NCI-H748 treated with DMSO at 0.1 percent for 48 hours (cell line): Measurements from ENCODE around the gene CDC7.
"Not testable (repeated sequence)": the region's sequence is repeated elsewhere in the genome, so short reads cannot be mapped to it uniquely, and the experiment has no call there.

Experiments
- DNase-seq: peaks from one replicate; lab custom pipeline; 2025; lab: John Stamatoyannopoulos, UW

CDC7 gene

DNA sequence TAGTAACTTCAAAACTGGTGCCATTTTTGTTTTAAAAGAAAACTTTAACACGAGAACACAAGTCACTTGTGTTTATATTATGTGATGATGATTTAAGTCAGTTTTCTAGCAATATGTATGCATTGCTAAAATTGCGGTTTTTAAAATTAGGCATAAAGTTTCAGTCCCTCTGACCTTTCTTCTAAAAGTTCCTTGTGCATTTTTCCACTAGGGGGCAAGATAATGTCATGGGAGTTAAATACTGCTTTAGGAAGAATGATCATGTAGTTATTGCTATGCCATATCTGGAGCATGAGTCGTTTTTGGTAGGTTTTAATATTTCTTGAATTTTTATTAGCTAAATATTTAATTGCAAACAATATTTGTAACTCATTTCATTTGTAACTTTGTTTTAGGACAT is 10.7 kb downstream of the CDC7 start:
- no peak for DNase-seq

DNA sequence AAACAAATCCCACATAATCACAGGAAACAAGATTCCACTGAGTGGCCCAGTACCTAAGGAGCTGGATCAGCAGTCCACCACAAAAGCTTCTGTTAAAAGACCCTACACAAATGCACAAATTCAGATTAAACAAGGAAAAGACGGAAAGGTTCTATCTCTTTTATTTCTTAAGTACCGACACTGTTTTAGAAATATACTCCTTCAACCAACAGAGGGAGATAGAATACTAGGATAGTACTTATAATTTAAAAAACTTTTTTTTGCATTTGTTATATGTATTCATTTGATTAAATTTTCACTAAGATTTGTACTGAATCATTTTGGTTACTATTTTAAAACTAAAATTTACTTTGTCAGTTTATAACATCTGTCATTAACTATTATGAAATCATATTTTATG is 12.5 kb downstream of the CDC7 start:
- no peak for DNase-seq

DNA sequence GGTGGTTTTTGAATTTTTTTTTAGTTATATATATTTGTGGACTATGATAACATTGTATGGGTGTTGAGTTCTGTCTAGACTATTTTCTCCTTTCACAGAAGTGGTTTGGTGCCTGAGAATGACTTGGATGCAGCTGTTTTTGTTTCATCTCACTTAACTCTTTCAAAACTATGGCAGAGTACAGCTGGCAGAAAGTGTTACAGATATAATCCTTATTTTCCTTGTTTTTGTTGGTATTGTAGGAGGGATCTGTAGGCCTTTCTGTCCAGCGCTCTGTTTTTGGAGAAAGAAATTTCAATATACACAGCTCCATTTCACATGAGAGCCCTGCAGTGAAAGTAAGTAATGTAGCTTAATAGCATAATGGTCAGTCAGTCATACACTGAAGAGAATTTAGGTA is 13.1 kb downstream of the CDC7 start:
- DNase-seq: no peak

DNA sequence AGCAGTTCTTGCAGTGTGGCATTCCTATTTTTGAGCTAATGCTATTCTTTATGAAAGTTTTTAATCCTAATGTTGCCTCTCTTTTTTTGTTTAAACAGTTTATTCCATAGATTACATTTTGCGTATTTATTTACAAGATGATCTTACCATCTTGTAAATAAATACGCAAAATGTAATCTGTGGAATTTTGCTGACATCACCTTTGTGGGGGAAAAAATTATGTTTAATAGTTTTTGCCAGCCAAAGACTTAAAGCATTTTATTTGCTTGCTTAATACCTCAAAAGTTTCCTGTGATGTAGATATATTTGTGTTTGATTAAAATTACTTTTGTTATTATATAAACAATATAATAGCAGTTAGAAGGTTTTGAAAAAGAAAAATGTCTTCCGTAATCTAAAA is 15.3 kb downstream of the CDC7 start:
- DNase-seq: no peak

DNA sequence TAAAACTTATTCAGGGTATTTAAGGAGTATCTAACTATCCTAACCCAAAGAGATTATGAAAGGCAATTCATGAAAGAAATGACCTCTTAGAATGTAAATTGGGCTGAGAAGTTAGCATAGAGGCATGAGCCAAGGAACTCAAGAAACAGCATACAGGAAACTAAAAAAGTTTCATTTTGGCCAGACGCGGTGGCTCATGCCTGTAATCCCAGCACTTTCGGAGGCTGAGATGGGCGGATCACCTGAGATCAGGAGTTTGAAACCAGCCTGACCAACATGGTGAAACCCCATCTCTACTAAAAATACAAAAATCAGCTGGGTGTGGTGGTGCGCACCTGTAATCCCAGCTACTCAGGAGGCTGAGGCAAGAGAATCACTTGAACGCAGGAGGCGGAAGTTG is 16.0 kb downstream of the CDC7 start:
- DNase-seq: not testable (repeated sequence)

DNA sequence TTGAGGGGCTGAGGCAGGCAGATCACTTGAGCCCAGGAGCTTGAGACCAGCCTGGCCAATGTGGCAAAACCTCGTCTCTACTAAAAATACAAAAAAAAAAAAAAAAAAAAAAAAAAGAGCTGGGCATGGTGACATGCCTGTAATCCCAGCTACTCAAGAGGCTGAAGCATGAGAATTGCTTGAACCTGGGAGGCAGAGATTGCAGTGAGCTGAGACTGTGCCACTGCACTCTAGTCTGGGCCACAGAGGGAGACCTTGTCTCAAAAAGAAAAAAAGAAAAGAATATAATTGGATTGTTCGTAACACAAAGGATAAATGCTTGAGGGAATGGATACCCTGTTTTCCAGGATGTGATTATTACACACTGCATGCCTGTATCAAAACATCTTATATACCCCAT is 18.5 kb downstream of the CDC7 start:
- DNase-seq: not testable (repeated sequence)

DNA sequence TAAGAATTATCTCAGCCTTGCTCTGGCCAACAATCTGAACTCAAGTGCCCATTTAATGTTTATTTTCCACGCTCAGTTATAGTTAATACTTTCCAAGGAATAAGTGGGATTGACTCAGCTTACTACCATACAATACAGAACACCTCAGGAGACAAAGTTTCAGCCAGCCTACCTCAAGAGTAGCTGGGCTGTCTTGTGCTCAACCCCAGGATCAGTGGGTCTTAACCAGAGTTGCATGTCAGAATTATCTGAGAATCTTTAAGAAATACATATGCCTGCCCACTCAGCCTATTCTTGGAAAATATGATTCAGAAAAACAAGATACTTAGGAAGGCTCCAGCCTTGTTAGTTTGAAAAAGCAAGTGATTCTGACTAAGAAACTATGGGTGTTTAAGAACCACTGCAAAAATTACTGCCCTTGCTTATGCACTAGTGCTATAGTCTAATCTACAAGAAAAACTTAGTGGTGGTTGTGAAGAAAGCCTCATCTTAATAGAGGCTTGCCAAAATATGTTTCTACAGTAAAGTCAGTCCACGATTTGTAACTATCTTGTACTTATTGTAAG is 20.4 kb downstream of the CDC7 start:
- DNase-seq: no peak

DNA sequence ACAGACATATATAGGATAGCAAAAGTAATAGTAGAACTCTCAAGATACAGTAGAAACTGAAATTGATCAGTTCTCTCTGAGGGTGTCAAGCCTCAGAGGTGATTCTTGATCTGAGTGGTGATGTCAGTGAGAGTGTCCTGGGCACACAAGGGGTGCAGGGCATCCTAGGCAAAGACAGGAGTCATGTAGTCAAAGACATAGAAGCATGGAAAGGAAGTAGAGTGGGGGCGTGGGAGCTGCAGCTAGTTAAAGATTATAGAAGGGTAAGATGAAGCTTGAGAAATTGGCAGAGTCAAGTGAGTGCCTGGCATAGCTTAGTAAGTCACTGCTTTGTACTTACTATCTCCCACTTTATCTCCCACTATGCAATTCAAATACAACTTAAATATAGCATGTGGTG is 22.8 kb downstream of the CDC7 start:
- DNase-seq: no peak

DNA sequence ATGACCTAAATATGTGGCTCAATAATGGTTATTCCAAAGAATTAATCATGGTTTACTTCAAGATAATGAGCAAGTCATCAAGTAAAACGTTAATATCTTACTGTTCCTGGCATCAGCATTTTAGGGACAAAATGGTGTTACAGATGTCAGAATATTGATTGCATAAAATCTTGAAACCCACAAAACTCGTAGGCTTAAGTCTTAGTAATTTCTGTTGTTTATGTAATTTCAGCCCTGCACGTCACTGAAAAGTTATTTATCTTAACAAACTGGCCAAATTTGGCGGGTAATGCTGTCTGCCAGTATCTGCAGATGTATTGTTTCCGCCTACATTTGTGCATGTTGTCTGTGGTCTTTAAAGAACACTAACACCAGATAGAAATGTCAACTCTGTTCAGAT is 25.8 kb downstream of the CDC7 start:
- DNase-seq: no peak

DNA sequence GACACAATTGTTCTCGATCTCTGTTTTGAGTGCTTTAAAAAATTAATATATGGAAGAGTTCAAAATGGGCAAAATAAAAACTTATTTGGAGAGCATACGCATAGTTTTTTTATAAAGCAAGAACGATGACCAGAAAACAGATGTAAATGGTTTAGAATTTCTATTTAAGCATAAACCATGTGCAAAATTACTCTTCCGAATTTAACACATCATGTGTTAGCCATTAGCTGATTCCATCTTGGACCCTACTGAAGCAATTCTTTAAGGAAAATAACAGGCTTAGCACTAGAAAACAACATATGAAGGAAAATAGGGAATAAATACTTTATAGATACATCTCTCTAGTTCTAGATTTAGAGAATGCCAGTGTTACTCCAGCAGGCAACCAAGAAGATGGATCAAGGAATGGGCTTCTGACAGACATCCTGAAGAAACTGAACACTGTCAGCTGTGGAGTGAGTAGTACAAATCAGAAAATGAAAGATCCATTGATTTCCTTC is 26.7 kb downstream of the CDC7 start:
- DNase-seq: no peak

DNA sequence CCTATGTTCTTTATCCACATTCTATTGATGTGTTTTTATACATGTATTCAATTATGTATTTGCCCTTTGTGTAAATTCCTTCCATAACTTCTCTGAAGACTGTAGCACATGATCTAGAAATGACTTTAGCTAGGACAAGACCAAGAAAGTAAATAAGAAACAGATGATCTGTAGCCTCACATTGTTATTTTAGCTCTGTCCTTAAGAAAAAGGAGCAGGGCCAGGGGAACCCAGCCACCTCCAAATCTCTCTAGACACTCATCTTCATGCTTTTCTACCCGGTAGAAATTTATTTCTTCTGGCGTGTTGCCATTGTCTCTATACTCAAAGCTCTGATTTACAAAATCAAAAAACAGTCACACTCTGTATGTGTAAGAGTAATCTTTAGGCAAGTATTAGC is 27.1 kb downstream of the CDC7 start:
- DNase-seq: no peak

DNA sequence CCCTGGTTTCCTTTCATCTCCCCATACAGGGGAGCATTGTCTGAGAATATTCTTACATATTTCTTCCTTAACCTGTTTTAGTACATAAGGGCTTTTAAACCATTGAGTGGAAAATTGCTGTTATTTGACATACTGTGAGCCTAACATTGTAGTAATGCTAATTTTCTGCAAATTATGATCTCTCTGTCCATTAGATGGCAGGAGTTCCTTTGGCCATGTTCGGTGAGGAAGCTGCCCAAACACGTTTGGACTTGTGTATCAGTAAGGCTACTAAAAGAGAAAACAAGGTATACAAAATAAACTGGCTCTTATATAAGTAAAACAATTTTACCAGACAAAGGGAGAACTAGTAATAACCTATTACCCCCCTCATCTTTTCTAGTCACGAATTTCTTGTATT is 29.2 kb downstream of the CDC7 start:
- DNase-seq: no peak

DNA sequence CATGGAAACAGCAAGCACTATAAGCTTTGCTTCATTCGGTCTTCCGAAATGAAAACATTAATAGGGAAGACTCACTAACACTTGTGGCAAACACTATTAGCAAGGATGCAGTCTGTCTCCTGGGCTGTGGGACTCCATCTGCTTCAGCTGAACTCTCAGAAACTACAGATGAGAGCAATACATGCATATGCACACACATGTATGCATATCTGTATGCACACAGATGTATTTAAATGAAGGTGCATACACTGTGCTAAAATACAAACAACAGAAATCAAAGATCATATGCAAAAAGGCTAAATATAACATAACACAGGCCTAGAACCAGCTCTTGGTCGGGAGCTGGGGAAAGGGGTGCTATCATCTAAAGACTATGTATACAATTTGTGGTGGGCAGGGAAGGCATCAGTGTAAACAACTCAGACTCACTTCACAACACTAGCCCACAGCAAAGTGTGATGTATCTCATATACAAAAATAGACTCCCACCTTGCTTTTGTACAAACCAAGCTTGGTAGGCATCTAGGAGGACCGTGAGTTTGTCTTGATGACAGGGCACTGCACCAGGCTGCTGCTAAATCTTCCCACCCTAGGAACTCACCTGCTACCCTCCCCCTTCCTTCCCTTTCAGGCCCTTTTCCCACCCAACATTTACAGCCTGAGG is 32.8 kb downstream of the CDC7 start:
- DNase-seq: no peak

DNA sequence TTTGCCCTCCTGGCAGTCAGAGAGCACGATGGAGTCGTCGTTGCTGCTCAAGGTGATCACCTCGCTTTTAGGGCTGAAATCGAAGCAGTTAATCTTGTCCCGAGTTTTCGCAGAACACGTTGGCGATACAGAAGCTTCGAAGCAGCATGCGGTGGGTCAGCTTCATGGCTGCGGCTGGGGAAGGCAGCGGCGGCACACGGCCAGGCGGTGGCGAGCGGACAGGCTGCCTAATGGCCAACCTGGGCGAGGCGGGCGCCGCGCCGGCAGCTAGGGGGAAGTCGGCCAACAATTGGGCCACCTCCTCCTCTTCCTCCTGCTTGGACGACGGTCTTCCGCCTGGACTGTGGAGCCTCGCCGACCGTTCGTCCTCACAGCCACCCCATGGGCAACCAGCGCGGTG is 34.8 kb downstream of the CDC7 start:
- DNase-seq: no peak

DNA sequence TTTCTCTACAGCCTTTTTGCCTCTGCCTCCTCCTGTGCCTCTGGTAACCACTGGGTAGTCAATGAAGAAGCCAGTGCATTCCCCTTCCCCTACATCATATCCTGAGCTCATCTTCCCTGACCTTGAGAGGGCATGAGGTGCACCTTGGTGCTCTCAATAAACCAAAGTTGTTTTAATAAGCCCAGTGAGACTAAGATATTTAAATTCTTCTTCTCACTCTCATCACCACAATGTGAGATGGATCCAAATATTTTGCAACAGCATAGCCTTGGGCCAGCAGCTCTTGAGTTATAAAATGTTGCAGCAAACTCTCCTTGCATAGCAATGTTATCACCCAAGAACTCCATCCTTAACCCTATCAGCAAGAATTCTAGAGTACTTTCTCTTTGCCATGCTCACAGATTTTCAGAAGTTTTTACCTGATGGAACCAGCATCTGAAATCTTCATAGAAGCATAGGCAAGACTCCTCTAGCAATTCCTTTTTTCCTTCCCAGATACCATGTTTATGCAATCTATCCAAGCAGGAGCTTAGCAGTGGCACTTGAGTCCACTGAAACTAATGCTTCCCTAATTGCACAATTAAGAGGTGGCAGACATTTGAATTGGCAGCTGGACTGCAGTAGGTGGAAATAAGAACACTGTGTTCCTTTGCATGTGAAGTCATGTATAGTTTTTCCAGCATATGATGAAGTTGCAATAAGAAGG is 36.8 kb downstream of the CDC7 start:
- DNase-seq: no peak

DNA sequence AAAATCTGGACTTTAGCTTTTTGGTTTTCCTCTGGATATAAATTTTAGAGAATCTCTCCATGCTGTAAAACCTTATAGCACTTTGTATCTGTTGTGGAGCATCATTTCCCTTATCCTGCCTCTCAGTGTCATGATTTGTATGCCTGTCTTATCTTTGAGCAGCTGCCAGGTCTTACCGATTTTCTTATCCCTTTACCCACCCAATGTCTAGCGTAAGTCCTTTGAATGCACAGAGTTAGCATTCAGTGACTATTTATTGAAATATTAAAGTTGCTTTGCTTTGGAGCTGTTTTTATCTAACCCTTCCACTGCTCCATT is 37.3 kb downstream of the CDC7 start:
- DNase-seq: no peak

DNA sequence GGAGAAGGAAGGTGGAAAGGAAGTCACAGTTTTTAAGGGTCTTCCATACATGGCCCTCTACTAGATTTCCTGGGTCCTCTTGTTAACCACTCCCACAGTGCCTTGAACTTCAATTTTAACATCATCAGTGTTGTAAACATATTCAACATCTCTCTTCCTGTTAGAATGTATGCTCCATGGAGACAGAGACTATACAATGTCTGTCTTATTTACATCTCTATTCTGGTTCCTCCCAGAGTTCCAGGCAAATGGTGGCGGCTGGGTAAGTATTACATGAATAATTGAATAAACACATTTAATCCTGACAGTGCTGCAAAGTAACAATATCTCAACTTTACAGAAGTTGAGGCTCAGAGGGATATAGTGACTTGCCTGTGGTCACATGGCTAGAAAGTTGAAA is 40.3 kb downstream of the CDC7 start:
- DNase-seq: no peak

DNA sequence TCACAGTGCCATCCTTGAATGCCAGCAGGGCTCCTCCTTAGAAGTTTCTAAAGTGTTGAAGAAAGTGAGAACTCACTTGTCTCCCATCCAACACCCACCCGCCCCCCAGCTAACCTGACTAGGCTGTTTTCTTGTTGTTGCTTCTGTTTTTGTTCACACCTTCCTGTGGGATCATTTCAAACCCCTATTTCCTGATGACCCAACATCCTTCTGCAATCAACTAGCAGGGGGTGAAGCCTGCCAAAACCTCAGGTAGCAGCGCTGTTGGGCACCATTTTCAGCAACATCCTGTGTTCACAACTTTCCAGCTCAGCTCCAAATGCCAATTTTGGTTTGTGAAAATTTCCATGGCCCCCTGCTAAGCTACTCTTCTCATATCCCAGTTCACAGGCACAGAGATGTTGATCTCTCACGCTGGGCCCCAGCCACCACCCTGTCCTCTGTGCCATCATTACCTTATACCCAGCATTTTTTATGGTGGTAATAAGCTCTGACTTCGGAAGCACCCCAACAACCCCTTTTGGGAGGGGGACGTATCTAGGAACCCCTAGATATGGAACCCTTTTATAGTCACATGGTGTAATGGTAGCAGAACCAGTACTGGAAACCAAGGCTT is 41.4 kb downstream of the CDC7 start:
- DNase-seq: no peak

DNA sequence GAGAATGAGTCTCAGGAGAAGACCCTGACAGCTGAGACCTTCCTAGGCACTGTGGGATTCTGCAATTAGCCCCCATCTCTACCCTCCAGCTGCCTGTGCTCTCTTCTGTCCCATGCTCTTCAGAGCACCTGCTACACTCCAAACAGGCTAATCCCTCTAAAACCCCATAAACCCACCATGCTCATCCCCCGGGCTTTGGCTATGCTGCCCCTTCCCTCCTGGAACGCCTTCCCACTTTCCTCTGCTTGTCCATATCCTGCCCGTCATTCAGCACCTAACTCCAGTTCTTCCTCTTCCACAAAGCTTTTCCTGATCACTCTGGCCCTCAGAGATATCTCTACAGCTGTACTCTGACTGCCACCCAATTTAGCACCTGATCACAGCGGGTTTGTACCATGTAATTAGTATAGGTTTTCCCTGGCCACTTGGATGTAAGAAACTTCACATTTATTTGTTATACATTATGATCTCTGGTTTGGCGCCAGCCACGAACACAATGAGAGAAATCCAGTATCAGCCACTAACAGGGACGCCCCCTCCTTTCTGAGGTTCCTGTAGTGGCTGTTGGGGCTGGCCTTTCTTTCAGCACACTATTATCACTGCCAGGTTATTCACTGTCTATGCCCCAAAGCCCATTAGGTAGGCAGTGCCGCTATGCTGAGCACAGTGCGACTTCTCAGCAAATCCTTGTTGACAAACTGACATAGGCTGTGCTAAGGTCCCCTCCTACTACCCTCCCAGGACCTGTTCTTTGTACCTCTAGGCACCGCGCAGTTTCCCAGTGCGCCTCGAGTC is 45.1 kb downstream of the CDC7 start:
- DNase-seq: no peak

DNA sequence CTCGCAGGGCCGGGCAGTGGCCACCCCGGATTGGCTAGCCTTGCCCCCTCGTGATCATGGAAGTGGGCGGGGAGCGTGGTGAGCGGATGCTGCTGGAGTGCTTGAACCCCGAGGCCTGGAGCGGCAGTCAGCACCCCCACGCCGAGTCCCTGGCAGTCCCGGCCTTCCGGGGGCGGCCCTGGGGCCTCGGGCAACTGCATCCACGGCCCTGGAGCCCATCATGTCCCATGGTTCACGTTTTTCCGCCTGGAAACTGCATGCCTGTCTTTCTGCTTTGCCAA is 45.6 kb downstream of the CDC7 start:
- no peak for DNase-seq

DNA sequence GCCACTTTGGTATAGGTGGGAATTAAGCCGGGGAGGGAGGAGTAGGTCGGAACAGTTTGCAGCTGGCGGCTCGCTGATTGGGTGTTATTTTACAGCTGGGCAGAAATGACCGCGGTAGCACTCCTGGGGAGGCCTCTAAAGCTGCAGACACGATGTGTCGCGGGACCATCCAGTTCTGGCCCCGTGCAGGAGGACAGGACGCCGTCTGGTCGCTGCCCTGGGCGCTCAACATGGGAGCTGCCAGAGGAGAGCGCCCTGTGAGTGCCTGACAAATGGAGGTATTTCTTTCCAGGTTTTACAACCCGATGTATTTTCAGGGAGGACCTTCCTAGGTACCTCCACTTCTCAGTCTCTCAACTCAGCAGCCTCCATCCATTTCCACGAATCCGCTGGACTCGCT is 46.2 kb downstream of the CDC7 start:
- no peak for DNase-seq

DNA sequence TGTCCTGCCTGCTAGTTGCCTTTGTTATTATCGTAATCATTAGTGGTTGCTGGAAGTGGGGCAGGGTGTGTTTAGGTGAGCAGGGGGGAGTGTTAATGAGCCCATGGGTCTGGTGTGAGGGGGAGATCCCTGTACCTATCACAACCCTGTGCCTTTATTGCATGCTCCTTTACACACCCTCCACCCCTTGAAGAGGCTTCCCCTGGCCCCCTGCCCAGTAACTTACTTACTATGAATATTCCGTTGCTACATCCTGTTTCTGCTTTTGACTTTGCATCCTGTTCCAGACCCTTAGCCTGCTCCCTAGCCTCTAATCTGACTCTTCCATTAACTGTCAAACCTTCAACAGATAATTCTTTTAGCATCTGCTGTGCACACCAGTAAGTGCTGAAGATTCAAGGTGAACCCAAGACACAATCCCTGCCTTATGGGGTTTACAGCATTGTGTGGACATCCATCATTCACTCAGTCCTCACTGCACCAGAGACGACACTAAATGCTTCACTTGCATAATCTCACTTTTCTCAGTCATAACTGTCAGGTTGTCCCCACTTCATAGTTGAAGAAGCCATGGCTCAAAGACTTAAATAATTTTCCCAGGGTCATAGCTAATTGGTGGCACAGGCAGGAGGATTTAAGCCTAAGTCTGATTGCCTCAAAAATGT is 47.9 kb downstream of the CDC7 start:
- no peak for DNase-seq
